GM12801 (cell line): ENCODE measurements around the gene PYROXD2.

Source experiments
- CTCF ChIP-seq: IDR thresholded peaks from one replicate; pipeline ENCODE4 v1.5.1; 2011; ENCODE audit warnings: control low read depth; ENCODE audit not compliant: insufficient read length; ENCODE audit errors: extremely low read depth

Gene PYROXD2

GRCh38 chr10:98367604-98368451, 47.2 kb downstream of the PYROXD2 start:
- TF ChIP-seq CTCF: no peak

GRCh38 chr10:98366062-98366530, 48.9 kb downstream of the PYROXD2 start:
- TF ChIP-seq CTCF: no peak

- no peak for TF ChIP-seq CTCF
Observed at GRCh38 chr10:98365406-98366061, 49.4 kb downstream of the PYROXD2 start.

- no peak for TF ChIP-seq CTCF
Observed at GRCh38 chr10:98364432-98365102, 50.4 kb downstream of the PYROXD2 start.

- no peak for TF ChIP-seq CTCF
Observed at GRCh38 chr10:98363220-98363619, 51.8 kb downstream of the PYROXD2 start.

- TF ChIP-seq CTCF: no peak
Observed at GRCh38 chr10:98361131-98362025, 53.6 kb downstream of the PYROXD2 start.
